HG02938 (cell line): Measurements from ENCODE around the gene RAB5A.
"Not testable (repeated sequence)": the region's sequence is repeated elsewhere in the genome, so short reads cannot be mapped to it uniquely, and the experiment has no call there.

Experiments used
- ATAC-seq: cut with Tn5 transposase; IDR thresholded peaks from one replicate; pipeline ENCODE4 v1.9.1; 2021; ENCODE audit warnings: mild to moderate bottlenecking, moderate library complexity; ENCODE audit not compliant: unreplicated experiment

Gene RAB5A

DNA sequence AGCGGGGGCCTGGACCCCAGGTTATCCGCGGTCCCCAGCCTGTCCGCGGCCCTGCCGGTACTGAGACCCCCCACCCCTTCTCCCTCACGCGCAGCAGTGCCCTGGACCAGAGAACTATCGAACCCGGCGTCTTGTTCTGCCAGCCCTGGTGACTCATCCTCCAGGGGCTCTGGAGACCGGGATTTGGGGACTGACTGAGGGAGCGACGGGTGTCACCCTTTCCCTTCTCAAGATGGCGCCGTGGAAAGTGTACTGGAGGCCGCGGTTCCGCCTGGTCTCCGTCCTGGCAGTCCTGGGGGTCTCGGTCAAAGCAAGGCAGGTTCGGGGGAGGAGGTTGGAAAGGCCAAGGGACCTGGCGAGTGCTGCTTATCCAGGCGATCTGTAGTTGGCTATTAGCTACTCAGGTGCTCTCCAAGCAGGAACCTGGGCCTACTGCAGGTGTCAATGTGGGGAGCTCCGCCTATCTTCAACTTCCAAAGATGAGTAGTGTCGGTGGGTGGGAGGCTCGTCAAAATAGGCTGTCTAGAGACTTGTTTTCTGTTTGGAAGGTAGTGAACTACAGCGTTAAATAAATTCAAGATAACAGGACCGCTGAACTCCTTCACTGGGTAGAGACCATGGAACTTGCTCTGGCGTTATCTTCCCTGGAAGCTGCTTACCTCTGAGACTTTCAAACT is 790 bp downstream of the RAB5A start:
- peak; percentile 18 for ATAC-seq

GRCh38 chr3:19948226-19948591 is 1.3 kb downstream of the RAB5A start:
- ATAC-seq = no peak

DNA sequence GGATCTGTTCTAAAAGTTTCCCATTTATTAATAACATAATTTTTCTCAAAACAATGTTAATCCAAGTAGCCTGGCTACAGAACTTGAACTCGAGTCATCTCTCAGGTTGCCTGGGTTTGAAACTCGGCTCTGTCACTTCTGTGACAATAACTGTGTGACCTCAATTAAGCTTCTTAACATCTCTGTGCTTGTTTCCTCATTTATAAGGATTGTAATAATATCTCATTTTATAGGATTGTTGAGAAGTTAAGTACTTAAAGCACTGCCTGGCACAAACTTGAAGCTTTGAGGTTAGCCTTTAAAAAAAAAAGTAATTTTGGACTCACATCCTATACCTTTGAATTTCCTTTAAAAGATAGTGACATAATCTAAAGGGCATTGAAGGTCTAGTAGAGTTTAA is 3.4 kb downstream of the RAB5A start:
- ATAC-seq = no peak

GRCh38 chr3:19954676-19955075 is 7.8 kb downstream of the RAB5A start:
- ATAC-seq = no peak

DNA sequence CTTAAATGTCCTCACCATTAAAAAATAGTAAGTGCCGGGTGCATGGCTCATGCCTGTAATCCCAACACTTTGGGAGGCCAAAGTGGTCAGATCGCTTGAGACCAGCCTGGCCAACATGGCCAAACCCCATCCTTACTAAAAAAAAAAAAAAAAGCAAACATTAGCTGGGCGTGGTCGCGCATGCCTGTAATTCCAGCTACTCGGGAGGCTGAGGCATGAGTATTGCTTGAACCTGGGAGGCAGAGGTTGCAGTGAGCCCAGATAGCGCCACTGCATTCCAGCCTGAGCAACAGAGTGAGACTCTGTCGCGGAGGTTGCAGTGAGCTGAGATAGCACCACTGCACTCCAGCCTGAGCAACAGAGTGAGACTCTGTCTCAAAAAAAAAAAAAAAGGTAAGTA is 10.5 kb downstream of the RAB5A start:
- not testable (repeated sequence) for ATAC-seq

DNA sequence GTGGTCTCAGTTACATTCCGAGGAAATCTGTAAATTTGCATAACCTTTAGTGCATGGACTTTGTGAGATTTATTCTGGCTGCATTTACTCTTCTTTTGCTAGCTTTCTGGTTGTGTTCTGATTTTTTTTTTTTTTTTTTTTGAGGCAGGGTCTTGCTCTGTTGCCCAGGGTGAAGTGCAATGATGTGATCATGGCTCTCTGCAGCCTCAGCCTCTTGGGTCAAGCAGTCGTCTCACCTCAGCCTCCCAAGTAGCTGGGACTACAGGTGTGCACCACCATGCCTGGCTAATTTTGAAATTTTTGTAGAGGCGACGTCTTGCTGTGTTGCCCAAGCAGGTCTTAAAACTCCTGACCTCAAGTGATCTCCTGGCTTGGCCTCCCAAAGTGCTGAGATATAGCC is 12.6 kb downstream of the RAB5A start:
- no peak for ATAC-seq

DNA sequence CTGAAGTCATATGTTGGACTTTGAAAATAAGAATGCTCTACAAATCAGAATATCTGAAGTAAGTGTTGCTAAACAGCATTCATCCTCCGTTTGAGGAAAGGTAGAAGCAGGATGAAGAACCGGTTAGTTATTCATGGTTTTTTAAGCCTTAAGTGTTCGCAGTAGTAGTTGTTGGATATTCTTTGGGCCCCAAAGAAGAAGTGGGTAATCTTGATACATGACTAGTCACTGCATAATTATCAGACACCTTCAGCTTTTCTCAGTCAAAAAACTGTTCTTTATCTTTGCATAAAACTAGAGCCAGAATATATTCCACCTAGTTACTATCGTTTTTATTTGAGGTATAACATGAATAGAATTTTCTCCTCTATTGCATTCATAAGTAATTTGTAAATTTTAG is 13.8 kb downstream of the RAB5A start:
- no peak for ATAC-seq

GRCh38 chr3:19961960-19962359 is 15.1 kb downstream of the RAB5A start:
- ATAC-seq = no peak

DNA sequence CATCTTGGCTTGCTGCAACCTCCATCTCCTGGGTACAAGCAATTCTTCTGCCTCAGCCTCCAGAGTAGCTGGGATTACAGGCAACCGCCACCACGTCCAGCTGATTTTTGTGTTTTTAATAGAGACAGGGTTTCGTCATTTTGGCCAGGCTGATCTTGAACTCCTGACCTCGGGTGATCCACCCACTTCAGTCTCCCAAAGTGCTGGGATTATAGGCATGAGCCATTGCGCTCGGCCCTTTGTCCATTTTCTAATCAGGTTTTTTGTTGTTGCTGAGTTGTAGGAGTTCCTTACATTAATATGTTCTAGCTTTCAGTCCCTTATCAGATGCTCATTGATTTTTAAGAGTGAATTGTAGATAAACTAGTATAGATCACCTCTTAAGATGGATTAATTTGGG is 20.3 kb downstream of the RAB5A start:
- no peak for ATAC-seq

- no peak for ATAC-seq
Measured at GRCh38 chr3:19967812-19968211, 20.9 kb downstream of the RAB5A start.

- ATAC-seq = no peak
Measured at GRCh38 chr3:19970327-19970726, 23.4 kb downstream of the RAB5A start.

- no peak for ATAC-seq
Measured at GRCh38 chr3:19972054-19972453, 25.2 kb downstream of the RAB5A start.

DNA sequence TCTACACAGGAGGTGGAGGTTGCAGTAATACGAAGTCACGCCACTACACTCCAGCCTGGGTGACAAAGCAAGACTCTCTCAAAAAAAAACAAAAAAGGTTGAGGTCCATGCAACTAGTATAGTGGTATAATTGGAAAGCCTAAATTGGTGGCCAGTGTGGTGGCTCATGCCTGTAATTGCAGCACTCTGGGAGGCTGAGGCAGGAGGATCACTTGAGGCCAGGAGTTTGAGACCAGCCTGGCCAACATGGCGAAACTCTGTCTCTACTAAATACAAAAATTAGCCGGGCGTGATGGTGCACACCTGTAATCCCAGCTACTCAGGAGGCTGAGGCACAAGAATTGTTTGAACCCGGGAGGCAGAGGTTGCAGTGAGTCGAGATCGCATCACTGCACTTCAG is 42.0 kb downstream of the RAB5A start:
- not testable (repeated sequence) for ATAC-seq

DNA sequence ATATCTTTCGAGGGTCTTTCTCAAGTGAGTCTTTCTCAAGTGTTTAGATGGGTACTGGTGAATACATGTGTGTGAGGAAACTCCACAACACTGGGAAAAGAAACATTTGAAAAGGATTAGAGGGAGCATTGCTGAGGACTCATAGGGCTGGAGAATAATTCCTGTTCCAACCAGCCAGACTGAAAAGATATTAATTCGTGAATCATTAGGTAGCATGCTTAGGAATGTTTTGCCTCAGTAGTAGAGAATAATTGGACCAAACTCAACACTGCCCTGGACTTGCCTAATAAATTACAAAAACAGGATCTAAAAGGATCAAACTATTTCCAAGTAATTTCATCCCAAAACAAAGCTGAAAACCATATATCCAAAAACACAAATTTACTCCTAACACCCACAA is 47.9 kb downstream of the RAB5A start:
- no peak for ATAC-seq

DNA sequence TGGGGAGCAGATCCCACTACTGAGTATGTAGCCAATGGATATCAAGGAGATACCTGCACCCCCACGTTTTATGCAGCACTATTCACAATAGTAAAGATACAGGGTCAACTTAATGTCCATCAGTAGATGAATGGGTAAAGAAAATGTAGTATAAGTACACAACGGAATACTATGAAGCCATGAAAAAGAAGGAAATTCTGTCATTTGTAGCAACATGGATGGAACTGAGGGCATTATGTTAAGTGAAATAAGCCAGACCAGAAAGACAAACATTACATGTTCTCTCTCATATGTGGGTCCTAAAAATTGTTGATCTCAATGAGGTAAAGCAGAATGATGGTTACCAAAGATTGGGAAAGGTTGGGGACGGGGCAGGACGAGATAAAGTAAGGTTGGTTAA is 50.6 kb downstream of the RAB5A start:
- no peak for ATAC-seq

- ATAC-seq = no peak
Measured at GRCh38 chr3:20001932-20002331, 55.0 kb downstream of the RAB5A start.

- ATAC-seq = no peak
Measured at GRCh38 chr3:20007960-20008359, 61.1 kb downstream of the RAB5A start.

DNA sequence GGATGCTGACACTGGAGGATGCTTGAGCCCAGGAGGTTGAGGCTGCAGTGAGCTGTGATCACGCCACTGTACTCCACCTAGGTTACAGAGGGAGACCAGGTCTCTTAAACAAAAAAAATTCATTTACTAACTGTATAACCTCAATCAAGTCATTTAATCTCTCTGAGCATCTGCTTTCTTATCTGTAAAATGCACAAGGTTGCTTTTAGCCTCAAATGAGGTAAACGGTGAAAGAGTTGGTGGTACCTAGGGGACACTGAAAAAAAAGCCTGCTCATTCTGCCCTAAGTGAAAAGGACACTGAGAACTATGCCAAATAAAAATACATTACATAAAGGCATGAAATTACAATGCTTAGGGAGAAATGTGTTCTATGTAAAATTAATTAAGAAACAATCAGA is 61.7 kb downstream of the RAB5A start:
- no peak for ATAC-seq

DNA sequence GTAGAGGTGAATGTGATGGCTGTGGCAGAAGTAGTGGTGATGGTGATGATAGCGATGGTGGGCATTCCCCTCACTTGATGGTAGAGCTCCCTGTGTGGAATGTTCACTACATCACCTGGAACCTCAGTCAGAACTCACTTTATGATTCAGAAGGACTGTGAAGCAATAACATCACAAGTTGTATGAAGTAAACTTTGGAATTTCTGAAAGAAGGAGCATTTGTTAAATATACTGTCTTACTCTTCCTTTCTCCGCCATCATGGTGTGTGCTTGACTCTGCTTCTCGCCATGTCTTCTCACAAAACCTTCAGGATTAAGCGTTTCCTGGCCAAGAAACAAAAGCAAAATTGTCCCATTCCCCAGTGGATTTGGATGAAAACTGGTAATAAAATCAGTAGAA is 65.3 kb downstream of the RAB5A start, which contains the start of gene PP2D1:
Gene PP2D1 (minus strand): TSS at position 101 of the 400 bp plus-strand sequence. CDS start 192 bp downstream, outside the sequence.
- no peak for ATAC-seq

- ATAC-seq = no peak
Measured at GRCh38 chr3:20013396-20013795, 66.5 kb downstream of the RAB5A start.

GRCh38 chr3:20015525-20015924 is 68.6 kb downstream of the RAB5A start:
- ATAC-seq = no peak

GRCh38 chr3:20016076-20016475 is 69.2 kb downstream of the RAB5A start:
- ATAC-seq = not testable (repeated sequence)

- no peak for ATAC-seq
Measured at GRCh38 chr3:20022954-20023622, 76.2 kb downstream of the RAB5A start.
